NCI-H226 (cell line): ENCODE data around the gene PDZRN4.
"Not testable (repeated sequence)": the region's sequence is repeated elsewhere in the genome, so short reads cannot be mapped to it uniquely, and the experiment has no call there.

ENCODE experiments used
- DNase-seq: peaks from one replicate; pipeline ENCODE4 v3.0.0-alpha.2; 2015

PDZRN4 gene

DNA sequence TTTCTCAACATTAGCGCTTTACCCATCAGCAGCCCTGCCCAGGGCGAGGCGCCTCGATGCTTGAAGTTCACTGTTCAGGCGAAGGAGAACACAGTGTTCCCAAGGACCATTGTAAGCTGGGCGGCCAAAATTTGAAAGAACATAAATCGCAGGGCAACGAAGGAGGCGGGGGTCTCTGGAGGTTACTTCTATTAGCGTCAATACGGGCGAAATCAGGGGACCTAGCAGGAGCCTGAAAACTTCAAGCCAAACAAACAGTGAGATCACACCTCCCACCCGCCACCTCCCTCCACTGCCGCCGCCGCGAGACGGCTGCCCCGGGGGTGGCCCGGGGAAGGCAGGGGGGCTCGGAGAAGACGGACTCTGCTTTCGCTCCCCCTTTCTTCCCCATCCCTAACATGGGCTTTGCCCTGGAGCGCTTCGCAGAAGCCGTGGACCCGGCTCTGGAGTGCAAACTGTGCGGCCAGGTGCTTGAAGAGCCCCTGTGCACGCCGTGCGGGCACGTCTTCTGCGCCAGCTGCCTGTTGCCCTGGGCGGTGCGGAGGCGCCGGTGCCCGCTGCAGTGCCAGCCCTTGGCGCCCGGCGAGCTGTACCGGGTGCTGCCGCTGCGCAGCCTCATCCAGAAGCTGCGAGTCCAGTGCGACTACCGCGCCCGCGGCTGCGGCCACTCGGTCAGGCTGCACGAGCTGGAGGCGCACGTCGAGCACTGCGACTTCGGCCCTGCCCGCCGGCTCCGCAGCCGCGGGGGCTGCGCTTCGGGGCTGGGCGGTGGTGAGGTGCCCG, at the start of gene PDZRN4:
Gene PDZRN4, plus strand, starts transcription at position 263 of the 783 bp plus-strand sequence.
- no peak for DNase-seq

DNA sequence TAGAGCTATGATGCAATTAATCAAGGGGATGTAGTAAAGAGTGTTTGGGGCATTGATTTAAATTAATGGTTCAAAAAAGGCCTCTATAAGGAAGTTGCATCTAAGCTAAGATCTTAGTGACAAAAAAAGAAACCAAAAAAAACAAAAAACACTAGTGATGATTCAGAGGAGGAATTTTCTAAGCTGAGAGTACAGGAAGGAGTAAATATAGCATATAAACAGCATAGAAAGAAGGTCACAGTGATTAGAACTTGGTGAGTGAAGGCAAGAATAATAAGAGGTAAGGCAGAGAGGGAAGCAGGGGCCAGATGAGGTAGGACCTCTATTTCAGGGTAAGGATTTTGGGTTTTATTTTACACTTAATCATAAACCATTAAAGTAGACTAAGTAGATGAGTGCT, 48.0 kb upstream of the PDZRN4 start:
- no peak for DNase-seq

DNA sequence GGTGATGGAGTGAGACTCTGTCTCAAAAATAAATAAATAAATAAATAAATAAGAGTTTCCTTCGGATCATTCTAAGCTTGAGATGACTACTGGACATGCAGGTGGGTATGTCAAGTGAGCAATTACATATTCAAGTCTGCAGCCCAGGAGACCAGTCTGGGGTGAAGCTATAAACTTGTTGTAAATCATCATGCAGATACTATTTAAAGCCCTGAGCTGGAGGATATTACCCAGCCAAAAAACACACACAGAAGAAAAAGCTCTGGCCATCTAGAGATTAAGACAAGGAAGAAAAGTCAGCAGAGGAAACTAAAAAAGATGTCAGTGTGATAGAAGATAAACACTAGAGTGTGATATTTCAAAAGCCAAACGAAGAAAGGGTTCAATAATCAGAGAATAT, 47.0 kb upstream of the PDZRN4 start:
- DNase-seq, result no peak

DNA sequence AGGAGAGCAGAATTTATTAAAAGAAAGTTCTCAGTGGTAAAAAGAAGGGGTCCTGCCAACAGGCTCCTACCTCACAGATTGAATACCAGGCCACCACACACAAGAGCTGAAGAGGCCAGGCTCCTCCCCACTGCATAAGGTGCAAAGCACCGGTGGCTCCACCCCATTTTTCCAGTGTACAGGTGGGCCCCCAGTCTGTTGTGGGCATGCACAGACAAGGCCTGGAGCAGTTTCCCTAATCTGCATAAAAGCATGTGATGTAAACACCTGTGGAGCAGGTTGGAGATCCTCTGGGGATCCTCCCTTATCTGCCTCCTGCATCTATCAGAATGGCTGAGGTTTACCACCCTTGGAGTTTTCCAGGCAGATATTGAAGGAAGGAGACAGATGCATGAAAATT, 45.7 kb upstream of the PDZRN4 start:
- no peak for DNase-seq

DNA sequence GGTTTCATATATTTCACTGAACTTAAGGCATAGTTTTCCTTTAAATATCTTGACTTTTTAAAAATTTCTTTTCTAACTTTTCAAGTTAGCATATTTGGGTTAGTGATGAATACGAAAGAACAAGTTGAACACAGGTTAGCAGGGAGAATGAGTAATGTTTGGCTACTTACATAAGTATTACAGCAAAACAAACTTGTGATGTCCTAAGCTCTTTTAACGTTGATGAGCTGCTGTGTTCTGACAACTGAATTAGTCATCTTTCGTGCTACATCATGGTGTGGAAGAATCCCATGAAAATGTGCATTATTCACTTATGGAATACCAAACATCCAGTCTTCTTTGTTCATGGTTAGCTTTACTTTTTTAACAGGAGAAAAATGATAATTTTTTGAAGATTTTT, 36.3 kb upstream of the PDZRN4 start:
- peak; percentile 29 for DNase-seq

DNA sequence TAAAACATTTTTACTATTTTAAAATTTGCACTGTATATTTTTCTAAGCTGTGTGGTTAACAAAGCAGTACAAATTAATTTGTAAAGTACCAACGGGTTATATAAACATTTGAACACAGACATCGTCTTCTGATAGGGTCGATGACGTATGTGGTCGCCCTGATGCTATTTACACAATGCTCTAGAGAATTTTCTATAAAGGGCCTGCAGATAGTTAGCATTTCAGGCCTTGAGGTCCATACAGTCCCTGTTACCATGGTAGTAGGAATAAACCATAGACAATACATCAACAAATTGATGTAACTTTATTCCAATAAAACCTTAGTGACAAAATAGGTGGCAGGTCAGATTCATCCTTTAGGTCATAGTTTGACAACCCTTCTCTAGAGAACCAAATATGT, 25.7 kb upstream of the PDZRN4 start:
- no peak for DNase-seq

DNA sequence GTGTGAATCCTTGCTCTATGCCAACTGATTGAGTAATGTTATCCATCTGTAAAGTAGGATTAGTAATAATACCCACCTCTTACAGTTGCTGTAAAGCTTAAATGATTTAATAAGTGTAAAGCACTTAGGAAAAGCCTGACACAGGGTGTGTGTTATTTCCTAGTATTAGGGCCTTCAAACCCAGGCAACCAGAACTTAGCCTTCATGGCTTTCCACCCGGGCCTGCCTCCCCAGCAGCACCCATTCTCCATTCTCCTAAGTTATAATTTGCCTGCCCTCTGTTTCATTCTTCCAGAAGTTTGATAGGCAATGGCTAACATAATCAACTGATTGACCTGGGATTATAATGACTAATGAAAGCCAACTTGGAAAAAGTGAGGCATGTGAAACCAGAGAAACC, 20.4 kb upstream of the PDZRN4 start:
- no peak for DNase-seq

DNA sequence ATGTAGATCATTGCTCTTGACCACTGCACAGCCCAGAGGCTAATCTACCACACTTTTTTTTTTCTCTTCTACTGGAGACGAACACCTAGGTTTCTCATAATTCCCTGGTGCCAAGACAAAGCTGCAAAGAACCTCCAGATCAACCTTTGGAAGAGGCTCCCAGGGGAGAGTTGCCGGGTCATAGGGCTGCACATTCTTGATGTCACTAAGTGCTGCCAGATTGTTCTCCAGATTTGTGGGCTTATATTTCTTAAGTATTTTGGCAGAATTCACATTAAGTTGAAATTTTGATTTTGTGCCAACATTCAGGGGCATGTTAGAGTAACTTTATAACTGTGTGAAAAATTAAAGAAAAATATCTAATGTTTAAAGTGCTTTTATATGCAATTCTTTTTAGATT, 13.5 kb upstream of the PDZRN4 start:
- DNase-seq, result no peak

DNA sequence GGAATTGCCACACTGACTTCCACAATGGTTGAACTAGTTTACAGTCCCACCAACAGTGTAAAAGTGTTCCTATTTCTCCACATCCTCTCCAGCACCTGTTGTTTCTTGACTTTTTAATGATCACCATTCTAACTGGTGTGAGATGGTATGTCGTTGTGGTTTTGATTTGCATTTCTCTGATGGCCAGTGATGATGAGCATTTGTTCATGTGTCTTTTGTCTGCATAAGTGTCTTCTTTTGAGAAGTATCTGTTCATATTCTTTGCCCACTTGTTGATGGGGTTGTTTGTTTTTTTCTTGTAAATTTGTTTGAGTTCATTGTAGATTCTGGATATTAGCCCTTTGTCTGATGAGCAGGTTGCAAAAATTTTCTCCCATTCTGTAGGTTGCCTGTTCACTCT, 8.6 kb upstream of the PDZRN4 start:
- DNase-seq, result not testable (repeated sequence)

DNA sequence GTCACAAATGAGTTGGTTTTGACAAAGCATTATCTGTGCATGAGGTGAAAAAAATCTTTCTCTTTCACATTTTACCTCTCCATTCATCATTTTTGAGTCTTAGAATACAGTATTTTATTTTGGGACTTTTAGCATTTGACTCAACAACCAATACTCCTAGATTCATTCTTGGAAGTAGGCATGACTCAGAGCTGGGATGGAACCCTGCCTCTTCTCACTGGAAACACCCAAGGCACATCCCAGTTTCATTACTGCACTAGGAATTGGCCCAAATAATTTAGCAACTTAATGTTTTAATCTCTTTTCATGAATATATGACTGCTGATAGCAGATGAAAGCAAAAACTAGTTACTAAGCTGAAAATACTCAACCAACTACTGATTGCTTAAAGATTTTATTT, 3.3 kb upstream of the PDZRN4 start:
- peak; percentile 6 for DNase-seq

DNA sequence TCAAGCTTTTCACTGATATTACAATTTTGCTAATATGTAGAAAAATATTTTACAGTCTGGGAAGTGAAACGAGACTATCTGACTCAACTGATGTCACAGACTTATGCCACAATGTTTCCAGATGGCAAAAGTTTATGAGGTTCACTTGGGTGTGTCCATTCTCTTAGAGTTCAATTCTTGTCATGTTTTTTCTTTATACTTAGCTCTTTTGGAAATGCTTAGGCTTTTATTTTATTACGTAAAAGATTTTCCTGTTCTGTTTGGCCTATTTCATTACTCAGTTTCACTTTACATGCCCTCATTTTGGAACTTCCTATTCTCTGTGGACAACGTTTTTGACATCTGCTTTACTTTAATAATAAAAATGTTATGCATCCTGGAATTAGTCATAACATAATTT, 2.1 kb upstream of the PDZRN4 start:
- DNase-seq, result no peak

DNA sequence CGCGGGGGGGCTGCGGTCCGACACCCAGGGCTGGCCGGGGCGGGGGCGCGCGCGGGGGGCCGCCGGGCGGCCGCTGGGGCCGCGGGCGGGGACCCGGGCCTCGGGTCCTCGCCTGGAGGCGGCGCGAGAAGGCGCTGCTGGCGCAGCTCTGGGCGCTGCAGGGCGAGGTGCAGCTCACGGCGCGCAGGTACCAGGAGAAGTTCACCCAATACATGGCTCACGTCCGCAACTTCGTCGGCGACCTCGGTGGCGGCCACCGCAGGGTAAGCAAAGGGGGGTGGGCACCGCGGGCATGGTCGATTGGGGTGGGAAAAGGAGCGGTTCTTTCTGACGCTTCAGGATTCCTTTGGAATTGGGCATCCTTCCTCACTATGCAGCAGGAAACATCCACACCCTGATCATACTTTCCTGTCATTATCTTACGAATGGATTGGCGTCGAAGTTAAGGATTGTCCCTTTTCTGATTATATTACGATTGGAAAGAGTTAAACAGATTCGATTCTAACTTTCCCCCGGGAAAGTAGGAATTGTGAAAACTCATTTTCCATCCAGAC, 798 bp downstream of the PDZRN4 start:
- DNase-seq, result no peak

DNA sequence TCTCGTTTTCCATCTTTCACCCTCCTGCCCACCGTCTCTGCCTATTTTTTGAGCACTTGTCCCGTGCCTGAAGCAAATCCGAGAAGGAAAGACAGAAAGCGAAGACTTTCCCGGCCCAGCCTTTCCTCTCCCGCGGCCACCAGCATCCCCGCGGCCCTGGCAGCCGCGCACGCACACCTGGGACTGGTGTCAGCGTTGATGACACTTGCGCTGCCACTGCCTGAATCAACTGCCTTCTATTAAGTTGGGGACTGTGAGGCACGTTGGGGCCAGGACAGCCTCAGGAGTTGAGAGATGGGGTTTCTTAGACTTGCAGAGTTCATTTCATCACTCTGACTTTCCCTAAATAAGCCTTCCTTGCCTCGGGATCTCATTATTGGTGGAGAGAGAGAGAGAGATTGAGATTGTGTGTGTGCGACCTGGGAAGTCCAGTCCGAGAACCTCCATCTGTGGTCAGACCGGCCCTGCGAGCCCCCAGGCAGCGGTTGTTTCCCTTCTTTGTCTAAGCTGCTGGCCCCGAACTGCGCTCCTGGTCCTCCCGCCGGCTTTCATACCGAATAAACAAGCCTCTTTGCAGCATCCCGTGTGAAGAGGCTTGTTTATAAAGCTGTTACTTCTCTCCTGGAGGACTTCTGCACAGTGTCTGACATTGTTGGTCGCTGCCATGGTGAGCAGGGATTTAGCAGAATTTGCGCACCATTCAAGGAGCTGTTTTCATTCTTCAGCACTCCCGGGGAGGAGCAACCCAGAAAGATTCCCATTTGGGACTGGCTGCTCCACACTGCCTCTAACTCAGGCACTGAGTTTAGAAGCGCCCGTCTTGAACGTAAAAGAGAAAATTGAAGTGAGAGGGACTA, 1.5 kb downstream of the PDZRN4 start:
- no peak for DNase-seq

DNA sequence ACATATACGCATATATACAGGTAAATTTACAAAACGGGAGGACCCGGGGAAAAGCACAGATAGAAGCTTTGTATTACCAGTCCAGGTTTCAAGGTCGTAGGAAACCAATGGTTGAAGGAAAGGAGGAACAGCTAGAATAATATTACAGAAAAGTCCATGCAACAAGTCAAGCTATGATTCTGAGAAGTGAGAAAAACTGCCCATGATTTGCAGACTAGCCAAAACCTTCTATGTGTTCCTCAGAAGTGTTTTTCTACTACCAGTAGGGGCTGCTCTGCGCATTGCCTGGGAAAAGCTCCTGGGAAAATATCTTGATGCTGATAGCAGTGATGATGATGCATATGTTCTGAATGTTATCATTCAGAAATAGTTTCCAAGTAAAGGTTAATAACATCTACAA, 2.2 kb downstream of the PDZRN4 start:
- DNase-seq, result peak; percentile 24

DNA sequence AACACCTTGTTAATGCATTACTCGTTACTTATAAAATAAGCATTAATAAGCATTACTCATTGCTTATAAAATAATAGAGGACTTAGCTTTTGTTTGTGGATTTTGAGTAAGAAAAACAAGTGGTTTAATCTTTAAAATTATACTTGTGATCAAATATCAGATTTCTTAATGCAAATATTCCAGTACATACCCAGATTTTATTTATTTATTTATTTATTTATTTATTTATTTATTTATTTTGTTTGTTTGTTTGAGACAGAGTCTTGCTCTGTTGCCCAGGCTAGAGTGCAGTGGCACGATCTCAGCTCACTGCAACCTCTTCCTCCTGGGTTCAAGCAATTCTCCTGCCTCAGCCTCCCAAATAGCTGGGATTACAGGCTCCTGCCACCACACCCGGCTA, 3.4 kb downstream of the PDZRN4 start:
- not testable (repeated sequence) for DNase-seq

DNA sequence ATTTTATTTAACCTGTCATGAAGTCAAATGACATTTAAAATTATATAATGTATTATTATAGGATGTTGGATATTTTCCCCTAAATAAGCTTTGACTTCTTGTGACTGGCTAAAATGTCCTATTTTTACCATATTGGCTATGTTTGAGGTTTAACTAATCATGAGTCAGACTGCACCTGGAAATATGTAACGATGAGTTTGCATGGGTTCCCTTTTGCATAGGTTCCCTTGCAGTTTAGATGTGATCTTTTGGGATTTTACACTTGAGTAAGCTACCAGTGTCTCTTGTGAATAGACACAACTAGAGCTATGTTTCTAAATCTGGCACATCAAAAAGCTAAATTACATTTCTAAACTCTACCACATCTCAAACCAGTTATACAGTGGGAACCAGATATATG, 5.2 kb downstream of the PDZRN4 start:
- no peak for DNase-seq

DNA sequence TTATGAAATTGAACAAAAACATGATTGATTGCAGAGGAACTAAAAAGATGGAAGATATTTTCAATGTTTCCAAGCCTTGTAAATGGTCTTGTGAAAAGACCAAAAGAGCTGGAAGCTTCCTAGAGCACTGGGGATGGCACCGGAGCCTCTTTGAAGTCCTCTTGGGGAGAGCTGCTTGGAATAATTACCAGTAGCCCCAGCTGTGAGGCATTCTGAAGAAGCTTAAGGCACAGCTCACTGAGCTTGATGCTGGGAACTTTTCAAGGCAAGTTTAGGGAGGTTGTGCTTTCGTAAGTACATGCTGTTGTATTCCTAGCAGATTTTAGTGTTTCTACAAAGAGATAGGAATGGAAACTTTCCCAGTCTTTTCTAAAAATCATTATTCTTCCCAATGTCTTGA, 13.9 kb downstream of the PDZRN4 start:
- DNase-seq, result no peak

DNA sequence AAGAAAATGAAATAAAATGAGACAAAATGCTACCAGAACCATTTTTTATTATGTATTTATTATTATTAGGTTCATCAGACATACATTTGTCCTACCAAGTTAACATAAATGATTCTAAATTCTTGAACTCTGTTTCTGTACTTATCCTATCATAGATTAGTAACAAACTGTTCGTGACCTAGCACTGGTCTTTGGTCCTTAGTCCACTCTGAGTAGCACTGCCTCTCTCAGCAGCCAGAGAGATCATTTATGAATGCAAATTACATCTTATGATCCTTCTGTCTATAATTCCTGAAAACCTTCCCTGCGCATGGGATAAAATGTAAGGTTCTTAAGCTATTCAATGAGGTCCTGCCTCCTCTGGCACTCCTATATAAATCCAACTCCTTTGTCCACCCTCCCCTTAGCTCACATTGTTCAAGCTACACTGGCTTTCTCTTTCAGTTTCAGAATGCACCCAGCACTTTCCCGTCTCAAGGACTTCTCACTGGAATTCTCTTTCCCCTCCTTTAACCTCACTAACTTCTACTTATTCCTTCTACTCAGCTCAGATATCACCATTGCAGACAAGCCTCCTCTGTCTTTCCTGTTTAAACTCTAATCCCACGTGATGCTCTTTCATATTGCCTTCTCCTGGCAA, 17.1 kb downstream of the PDZRN4 start:
- DNase-seq, result no peak

DNA sequence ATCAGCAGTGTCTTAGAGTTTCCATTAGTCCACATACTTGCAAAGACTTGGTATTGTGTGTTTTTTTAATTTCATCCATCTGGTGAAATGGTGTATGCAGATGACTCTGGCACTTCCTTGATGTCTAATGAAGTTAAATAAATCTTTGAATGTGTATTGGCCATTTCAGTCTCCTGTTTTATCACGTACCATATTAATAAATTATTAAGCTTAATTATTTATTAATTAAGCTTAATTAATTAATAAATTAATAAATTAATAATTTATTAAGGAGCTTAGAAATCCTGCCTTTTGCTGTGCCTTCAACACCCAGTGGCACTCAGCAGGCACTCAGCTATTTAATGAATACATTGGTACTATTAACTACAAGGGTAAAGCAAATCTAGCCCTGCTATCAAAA, 18.2 kb downstream of the PDZRN4 start:
- no peak for DNase-seq

DNA sequence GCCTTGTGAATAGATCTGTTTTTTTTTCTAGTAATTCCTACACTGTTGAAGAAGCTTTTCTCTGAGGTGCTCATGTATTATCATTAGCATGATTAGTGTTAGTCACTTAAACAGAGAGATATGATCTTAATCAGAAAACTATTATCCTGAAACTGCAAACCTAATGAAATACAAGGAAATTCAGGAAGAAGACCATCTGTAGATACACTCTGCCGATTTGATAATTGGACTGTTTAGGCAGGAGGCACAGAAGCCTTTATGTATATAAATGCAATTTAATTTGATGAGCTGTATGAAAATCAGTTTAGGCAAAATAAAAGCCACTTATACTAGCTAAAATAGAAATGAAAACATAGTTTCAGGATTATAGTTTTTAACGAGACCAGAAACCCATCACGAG, 23.3 kb downstream of the PDZRN4 start:
- DNase-seq, result no peak

DNA sequence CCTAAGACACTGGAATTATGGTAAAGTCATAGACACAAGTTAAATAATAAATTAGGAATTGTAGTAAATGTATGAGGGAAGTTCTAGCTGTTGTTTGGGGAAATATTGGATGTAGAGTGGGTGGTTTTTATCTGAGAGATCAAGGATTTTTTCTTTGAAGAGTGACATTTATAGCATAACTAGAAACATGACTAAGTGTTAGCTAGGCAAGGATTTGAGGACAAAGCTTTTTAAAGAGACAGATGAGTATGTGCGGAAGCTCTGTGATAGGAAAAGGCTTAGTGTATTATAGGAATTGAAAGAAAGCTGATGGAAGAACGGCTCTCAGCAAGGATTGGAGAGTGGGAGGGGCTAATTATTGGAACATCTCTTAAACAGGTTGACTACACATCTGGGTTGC, 24.5 kb downstream of the PDZRN4 start:
- DNase-seq, result no peak

DNA sequence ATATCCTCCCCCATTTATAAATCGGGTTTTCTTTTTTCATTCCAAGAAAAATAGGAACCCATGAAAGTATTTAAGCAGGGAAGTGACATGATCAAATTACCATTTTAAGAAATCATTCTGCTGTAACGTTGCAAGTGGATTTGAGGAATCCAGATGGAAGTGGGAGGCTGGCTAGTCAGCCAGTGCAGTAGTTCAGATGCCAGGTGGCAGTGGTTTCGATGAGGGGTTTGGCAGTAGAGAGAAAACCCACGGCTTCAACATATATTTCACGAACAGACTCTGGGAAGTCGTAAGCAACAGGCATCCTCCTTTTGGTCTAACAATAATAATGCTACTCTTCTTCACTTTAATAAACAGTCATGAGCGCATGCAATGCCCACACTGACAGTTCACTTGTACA, 25.0 kb downstream of the PDZRN4 start:
- no peak for DNase-seq

DNA sequence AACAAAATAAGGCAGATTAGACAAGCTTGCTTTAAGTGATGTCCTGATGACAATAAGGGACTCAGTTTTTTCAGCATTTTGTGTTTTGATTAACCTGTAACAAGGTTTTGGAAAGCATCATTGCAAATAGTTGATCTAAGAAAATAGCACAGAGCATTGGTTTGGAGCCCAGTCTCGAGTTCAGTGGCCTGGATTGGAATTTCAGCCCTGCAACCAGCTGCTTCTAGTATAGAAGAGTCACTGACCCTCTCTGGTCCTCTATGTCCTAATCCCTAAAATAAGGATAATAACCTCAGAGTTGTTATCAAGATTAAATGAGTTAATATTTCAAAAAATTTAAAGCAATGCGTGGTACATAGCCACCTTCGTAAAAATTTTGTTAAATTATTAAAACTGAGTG, 25.5 kb downstream of the PDZRN4 start:
- DNase-seq, result no peak

DNA sequence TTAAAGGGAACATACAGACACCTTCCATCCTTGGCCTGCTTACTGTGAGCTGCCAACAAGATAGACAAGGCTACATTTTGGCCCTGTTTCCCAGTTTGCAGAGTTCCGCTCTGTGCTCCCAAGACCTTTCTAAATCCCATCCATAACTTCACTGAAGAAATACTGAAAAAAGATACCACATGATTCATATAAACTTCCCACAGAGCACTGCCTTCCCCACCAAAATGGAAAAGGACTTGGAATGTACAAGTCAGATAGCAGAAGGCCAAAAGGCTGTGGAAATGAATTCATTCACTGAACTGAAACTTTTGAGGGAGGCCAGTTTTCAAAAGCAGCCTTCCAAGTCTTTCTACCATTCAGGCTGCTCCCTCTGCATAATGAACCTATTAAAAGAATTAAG, 29.6 kb downstream of the PDZRN4 start:
- DNase-seq, result no peak
